HG03442 (cell line): Measurements from ENCODE around the gene ZBTB7C.
"Not testable (repeated sequence)": the region's sequence is repeated elsewhere in the genome, so short reads cannot be mapped to it uniquely, and the experiment has no call there.

Source experiments
- ATAC-seq: cut with Tn5 transposase; IDR thresholded peaks from one replicate; pipeline ENCODE4 v1.9.1; 2021; ENCODE audit warnings: mild to moderate bottlenecking, moderate library complexity; ENCODE audit not compliant: unreplicated experiment

ZBTB7C gene

DNA sequence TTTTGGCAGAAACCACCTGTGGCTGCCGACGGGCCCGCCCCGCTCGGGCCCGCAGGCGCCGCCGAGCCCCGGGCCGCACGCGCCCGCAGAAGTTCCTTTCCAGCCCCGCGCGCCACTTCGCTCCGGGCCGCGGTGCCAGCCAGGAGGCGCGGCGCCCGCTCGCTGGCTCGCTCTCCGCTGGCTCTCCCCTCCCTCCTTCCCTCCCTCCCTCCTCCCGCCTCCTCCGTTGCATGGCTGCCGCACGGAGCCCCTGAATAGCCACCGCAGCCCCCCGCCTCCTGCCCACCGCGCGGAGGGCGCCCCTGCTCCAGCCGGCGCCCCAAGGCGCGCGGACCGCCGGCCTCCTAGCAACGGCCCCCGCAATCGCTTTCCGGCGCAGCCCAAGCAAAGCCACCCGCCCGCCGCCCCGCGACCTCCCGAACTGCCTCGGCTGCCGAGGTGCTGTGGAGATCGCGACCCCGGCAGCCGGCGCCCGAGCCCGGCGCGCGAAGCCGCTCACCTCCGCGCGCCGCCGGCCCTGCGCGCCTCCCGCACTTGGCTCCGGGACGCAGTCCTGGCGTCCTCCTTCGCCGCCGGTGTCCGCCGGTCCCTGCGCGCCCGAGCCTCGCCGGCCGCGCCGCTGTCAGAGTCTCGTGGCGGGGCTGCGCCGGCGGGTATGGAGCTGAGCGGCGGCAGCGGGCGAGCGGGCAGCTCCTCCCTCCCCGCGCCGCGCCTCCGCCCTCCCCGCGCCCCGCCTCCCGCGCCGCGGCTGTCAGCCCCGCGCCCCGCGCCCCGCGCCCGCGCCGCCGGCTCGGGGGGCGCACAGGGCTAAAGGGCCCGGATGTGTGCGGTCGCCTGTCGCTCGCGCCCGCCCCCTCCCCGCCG lies at the start of gene ZBTB7C:
Gene ZBTB7C, minus strand, starts transcription at position 657 of the 864 bp plus-strand sequence.
- no peak for ATAC-seq

DNA sequence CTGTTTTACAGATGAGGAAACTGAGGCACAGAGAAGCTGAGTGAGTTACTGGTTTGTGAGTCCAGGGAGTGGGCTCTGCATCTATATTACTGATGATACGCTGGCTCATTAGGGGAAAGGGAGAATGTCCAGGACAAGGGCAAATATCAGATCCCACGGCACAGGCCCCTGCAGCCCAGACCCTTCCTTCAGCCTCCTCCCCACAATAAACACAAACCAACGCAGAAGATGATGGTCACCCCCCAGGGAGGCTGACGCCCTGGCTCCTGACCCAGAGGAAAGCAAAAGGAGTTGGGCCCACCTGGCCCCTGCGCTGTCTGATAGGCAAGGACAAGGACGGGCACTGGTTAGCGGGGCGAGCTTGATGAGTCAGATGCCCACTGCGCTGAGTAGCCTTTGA lies 47.7 kb upstream of the ZBTB7C start:
- no peak for ATAC-seq

DNA sequence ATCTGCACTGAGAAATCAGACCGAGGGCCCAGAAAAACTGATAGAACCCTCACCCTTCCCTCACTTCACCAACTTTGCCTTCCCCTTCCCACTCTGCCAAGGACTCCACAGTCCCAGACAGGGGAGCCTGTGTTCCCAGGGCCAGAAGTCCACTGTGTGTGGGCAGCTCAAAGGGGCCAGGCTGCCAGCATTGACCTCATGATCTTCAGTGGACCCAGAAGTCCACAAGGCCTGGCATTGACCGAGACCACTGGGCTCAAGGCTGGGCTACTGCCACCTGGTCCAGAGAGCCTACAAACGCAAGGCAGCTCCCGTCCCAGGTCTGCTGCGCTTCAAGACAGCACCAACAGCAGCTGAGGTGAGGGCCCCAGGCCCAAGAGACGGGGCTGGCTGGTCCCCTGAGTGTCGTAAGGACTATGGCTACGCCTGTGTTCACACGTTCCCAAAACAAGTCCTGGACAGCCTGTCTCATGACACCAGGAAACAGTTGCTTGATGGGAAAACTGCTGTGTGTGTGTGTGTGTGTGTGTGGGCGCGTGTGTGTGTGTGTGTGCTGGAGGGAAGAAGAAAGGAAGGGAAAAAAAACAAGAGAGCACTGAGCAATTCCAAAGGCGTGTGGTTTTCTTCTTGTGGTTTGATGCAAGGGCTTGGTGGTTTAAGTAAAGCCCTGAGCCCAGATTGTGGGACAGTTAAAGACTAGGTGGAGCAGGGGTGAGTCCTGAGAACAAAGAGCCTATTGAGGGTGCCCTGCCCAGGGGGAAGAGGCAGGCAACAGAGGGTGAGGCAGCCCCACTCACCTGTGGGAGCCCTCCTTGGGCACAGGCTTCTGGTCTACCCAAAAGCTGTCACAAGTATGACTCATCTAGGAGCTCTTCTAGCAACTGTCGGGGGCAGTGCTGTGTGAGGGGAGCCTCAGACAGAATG lies 46.6 kb upstream of the ZBTB7C start:
- no peak for ATAC-seq

DNA sequence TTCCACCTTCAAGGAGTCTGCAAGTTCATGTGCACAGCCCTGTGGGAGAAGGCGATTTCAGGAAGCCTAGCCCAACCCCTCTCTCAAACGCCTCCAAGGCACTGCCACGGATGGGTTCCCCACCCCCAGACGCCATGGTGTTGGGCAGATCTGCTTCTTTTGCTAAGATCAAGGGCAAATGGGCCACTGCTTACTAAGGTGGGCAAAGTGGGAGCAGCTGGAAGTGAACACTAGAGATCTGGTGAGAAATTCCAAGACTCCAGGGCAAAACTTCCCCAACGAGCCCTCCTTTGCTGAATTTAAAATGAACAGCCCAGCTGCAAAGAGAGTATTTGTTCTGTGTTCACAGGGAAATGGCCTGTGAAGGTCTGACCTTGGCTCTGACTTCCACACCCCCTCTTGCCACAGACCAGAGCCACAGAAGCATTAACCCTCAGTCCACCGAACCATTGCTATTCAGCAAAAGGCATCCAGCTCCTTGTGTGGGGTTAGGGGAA lies 45.1 kb upstream of the ZBTB7C start:
- ATAC-seq, result no peak

DNA sequence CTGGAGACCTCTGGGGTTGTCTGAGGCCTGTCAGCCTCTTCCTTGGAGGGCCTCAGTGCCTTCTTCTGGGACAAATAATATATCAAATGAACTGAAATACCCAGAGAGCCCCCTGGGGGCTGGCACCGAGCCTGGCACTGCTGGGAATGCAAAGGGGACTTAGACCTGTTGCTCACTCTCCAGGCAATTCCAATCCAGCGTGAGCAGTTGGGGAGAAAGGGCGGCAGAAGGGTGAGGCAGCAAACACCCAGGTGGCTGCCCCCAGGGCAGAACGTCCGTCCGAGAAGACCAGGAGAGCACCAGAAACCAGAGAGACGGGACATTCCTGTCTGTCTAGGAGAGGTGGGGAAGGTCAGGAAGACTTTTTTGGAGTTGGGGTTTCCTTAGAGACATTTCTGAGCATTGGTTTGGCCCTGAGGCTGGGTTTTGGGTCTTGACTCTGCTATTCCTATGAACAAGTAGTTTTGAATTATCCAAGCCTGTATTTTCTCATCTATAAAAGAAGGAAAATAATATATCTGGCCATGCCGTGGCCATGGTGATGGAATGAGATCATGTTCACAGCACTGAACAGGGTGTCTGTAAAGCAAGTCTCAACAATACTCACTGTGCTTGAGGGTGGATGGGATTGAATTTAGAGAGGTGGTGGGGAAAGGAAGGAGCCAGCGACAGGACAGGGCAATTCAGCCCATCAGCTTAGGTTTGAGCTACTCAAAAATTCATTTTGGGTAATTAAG lies 44.3 kb upstream of the ZBTB7C start:
- ATAC-seq, result no peak

DNA sequence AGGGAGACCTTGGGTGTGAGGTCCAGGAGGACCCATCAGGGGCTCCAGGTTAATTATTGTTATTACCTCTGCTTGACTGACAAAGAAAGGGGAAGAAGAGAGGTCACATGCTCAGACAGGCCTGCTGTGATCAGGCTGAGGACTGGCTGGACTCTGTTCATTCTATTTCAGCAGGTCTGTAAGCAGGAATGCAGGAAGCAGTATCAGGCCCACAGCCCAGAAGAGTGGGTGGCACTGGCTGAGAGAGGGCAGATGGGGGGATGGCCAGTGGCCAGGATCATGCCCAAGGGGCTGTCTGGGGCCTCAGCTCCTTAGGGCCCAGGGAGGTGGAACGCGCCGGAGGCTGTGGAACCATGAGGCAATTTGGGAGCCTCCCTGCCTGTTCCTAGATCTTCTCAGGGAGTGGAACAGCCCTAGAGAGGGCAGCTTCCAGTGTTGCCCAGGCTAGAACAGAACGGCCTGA lies 43.7 kb upstream of the ZBTB7C start:
- ATAC-seq, result no peak

DNA sequence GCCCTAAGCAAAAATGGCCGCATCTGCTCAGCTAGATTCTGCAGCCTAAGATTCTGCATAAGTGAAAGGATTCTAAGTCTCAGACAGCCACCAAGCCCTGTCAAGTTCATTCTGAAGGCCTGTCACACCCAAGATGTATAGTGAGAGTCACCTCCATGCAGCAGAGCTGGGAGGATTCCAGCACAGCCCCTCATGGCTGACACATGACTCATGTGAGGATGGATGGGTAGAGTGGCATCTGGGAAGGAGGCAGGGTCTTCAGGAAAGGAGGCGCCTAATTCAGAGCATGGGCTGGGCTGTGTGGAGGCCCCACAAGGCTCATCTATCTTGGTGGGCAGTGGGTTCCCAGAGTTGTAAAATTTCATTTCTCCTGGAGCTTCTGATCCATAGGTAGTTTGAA lies 41.5 kb upstream of the ZBTB7C start:
- no peak for ATAC-seq

DNA sequence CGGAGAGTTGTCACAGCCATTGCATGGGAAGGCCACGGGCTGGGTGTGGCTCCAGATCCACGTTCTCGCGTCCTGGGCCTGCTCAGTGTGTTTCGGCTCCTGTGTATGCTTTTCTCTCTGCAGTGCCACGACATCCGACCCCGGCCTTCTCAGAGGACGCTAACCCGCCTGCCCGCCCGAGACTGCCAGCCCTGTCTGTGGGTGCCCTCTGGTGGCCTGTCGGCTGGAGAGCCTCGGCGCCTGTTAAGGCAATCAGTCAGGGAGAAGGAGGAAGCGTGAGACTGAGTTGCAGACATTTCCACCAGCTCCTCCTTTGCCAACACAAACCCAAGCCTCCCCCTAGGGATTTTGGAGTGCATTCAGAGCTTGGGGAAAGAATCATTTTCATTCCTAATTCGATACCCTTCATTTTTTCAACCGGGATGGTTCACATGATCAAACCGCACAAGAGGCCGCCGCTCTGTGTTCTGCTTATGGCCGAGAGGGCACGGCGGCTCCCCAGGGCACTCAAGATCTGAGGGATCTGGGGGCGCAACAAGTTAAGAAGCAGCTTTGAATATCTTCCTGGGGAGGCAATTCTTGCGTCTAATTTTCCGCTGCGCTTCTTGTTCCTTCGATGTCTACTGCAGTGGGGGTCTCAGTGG lies 37.5 kb upstream of the ZBTB7C start:
- peak; percentile 74 for ATAC-seq

DNA sequence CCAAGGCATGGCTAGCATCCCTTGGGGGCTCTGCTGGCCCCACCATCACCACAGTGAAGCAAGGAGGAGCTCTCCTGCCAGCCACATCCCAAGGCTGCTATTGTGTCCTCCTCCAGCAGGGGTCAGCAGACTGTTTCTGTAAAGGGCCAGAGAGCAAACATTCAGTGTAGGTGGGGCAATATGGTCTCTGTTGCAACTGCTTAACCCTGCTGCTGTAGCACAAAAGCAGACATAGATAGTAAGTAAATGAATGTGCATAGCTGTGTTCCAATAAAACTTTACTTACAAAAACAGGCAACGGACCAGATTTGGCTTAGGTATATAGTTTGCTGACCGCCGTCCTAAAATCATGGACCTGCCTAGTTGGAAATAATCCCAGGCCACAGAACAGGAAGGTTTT lies 36.4 kb upstream of the ZBTB7C start:
- peak; percentile 72 for ATAC-seq

DNA sequence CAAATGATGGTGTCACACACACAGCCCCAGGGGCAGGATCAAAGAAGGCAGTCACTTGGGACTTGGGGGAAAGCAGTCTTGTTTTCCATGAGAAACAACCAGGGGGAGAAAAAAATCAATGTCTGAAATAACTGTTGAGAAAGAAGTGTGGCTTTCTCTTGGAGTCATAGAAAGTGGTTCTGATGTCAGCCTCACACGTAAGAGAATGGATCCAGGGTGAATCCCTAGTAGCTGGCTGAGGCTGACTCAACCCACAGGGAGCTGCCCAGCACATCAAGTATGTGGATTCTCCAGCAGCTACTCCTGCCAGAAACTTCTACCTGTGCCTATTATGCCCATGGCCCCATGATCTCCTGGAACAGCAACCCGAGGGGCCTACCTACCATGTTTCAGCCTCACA lies 33.6 kb upstream of the ZBTB7C start:
- no peak for ATAC-seq

DNA sequence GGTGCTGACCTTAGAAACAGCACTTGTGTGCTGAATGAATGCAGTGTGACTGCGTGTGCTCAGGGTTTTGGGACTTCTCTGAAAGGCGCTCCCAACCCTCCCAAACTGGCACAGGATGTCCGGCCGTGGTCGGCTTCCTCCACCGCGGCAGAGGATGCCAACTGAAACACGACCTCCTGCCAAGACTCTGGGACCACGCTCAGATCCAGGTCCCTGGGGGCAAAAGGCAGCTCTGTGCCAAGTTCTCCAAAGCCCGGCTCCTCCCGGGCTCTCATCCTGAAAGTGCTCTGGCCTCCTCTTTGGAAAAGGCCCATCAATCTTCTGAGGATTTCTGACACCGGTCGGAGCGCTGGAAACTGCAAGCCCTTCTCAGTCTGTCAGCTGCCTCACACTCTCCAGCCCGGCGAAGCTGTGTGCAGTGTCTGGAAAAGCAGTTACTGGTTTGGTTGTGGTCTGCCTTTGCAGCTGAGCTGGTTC lies 32.3 kb upstream of the ZBTB7C start:
- ATAC-seq, result no peak

DNA sequence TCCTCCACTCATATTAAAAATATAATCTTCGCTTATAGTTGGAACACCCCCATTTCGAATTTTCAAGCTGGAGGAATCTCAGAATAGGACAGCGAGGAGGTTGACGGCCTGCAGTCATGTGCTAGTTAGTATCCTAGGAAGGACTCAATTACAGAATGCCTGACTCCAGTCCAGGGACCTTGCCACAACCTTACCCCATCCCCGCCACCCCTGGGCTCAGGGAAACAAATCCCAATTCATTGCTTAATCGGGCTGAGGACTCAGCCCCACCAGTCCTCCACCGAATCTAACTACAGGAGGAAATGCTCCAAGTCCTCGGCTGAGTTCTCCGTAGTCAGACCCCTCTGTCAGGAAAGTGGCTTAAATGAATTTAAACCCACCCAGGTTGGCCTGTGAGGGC lies 31.7 kb upstream of the ZBTB7C start:
- no peak for ATAC-seq

DNA sequence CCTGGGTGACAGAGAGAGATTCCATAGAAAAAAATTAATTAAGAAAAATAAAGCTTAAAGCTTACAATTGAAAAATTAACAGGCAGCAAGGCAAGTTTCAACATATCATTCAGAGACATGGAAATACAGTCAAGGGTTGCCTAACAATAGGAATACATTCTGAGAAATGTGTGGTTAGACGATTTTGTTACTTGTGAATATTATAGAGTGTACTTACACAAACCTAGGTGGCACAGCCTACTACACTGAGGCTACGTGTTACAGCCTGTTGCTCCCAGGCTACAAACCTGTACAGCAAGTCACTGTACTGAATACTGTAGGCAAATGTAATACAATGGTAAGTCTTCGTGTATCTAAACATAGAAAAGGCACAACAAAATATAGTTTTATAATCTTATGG lies 27.7 kb upstream of the ZBTB7C start:
- no peak for ATAC-seq

DNA sequence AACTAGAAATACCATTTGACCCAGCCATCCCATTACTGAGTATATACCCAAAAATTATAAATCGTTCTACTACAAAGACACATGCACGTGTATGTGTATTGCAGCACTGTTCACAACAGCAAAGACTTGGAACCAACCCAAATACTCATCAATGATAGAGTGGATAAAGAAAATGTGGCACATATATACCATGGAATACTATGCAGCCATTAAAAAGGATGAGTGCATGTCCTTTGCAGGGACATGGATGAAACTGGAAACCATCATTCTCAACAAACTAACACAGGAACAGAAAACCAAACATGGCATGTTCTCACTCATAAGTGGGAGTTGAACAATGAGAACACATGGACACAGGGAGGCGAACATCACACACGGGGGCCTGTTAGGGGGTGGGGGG lies 25.2 kb upstream of the ZBTB7C start:
- ATAC-seq, result not testable (repeated sequence)

DNA sequence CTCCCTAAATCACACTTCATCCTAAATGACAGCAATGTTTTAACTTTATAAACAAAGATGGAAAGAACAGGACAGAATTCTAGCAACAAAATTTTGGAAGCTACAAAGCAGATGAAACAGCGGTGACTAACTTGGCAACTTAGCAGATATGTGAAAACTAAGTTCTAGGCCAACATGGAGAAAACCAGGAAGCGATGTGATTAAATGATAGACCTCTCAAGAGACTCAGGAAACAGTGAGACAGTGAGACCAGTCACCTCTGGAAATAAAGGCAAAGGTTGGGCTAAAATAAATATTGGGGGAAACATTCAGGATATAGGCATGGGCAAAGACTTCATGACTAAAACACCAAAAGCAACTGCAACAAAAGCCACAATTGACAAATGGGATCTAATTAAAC lies 24.4 kb upstream of the ZBTB7C start:
- ATAC-seq, result no peak

DNA sequence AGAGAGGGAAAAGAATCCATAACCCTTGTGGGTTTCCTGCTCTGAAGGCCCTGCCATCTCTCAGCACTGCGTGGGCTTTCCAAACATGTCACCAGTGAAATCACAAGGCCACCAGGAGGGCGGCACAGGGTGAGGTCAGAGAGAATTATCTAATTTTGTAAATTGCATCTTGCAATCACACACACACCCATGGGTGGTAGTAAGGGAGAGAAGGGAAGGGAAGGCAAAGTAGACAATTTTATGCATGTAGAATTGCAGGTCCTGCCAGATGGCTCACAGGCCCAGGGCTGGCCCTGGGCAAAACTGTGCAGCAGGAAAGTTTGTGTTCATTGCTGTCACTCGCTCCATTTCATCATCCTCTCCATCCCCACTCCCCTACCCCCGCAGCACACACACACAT lies 21.0 kb upstream of the ZBTB7C start:
- no peak for ATAC-seq

DNA sequence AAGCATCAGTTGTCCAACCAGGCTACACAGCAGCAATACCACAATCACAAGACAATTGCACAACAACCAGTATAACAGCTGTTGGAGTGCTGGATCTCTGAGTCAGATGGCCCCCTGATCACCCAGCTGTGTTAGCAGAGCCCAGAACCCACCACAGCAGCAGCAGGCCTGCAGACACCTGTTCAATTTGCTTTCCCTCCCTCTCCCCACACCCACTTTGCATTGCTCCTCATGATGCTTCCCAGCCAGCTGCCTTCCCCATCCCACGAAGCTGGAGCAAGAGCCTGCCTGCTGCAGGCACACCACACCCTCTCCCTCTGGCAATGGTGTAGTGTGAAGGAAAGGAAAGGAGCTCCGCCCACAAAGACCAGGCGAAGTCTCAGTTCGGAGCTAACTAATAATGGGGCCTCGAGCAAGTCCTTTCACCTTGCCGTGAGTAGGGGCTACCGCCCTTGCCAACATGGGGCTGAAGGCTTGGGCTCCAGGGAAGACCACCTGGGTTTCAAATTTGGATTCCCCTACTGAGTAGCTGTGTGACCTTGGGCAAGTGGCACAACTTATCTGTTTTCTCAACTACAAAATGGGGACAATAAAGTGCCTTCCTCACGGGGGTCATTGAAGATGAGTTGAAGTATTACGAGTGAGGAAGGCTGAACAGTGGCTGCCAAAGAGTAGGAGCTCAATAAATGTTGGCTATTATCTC lies 19.4 kb upstream of the ZBTB7C start:
- ATAC-seq, result no peak

DNA sequence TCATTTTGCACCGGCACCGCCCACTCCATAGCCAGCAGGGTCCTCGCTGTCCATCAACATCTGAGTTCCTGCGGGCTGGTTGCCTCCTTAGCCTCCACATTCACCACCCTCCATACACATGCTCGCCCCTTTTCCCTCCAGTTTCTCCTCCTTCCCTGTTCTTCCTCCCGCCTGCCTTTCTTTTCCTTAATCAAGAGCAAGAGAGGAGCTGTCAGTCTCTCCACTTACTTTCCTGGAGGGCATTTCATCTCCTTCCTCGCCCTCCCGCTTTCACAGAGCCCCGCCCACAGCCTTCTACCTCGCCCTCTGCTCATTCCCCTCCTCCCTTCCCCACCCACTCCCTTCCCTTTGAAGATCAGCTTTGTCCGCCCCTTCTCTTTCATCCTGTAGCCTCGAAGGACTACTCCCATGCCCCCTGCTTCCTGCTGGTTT lies 13.8 kb upstream of the ZBTB7C start:
- ATAC-seq, result no peak

DNA sequence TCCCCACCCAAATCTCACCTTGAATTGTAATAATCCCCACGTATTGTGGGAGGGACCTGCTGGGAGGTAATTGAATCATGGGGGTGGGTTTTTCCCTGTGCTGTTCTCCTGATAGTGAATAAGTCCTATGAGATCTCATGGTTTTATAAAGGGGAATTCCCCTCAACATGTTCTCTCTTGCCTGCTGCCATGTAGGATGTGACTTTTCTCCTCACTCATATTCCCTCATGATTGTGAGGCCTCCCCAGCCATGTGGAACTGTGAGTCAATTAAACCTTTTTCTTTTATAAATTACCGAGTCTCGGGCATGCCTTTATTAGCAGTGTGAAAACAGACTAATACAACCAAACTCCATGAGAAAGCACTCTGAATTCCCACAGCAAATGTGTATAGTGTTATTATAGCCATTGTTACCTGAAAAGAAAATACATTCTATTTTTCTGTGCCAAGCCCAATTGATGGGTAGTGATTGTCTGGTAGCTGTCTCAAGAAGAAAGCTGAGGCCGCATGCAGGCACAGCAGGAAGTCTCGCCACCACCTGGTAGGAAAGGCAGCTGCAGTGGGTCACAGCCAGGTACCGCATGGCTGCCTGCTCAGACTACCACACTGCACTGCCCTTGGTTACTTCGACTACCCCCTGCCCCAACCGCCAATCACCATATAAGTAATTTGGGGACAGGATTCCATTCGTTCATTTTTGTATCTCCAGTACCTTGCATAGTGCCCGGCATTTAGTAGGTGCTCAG lies 10.3 kb upstream of the ZBTB7C start:
- no peak for ATAC-seq
